ENCODE data around the gene SCGB1C2.

The SCGB1C2 gene

DNA sequence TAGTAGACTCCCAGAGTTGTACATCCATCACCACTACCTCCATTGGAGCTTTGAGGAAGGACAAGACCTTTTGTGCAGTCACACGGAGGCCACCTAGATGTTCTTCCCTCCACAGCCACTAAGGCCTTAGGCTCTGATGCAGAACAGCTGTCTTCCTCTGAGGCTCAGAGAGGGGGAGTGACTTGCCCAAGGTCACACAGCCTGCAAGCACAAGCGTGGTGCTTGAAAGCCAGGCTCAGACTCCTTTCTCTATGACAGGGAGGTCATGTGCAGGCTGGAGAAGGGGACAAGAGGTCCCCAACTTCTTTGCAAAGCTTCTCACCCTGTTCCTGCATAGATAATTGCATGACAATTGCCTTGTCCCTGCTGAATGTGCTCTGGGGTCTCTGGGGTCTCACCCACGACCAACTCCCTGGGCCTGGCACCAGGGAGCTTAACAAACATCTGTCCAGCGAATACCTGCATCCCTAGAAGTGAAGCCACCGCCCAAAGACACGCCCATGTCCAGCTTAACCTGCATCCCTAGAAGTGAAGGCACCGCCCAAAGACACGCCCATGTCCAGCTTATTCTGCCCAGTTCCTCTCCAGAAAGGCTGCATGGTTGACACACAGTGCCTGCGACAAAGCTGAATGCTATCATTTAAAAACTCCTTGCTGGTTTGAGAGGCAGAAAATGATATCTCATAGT, 12.7 kb downstream of the SCGB1C2 start:
- Histone ChIP-seq H3K27me3 (ENCODE audit: insufficient read depth, poor library complexity, severe bottlenecking) (no peaks in the 10 kb centered on the region), H3K4me3 (replicated peaks; ENCODE audit: insufficient read depth, low read length) (no peak overlapping the region), H3K27ac (replicated peaks) (no peak overlapping the region)
- TF ChIP-seq, protein P1, sequence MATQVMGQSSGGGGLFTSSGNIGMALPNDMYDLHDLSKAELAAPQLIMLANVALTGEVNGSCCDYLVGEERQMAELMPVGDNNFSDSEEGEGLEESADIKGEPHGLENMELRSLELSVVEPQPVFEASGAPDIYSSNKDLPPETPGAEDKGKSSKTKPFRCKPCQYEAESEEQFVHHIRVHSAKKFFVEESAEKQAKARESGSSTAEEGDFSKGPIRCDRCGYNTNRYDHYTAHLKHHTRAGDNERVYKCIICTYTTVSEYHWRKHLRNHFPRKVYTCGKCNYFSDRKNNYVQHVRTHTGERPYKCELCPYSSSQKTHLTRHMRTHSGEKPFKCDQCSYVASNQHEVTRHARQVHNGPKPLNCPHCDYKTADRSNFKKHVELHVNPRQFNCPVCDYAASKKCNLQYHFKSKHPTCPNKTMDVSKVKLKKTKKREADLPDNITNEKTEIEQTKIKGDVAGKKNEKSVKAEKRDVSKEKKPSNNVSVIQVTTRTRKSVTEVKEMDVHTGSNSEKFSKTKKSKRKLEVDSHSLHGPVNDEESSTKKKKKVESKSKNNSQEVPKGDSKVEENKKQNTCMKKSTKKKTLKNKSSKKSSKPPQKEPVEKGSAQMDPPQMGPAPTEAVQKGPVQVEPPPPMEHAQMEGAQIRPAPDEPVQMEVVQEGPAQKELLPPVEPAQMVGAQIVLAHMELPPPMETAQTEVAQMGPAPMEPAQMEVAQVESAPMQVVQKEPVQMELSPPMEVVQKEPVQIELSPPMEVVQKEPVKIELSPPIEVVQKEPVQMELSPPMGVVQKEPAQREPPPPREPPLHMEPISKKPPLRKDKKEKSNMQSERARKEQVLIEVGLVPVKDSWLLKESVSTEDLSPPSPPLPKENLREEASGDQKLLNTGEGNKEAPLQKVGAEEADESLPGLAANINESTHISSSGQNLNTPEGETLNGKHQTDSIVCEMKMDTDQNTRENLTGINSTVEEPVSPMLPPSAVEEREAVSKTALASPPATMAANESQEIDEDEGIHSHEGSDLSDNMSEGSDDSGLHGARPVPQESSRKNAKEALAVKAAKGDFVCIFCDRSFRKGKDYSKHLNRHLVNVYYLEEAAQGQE (IDR thresholded peaks at IDR 0.05; ENCODE audit: insufficient replicate concordance, low read depth): no peak
- no peak for TF ChIP-seq SPI1 (IDR thresholded peaks at IDR 0.05; ENCODE audit: borderline replicate concordance, low read depth)
- TF ChIP-seq, protein P2, sequence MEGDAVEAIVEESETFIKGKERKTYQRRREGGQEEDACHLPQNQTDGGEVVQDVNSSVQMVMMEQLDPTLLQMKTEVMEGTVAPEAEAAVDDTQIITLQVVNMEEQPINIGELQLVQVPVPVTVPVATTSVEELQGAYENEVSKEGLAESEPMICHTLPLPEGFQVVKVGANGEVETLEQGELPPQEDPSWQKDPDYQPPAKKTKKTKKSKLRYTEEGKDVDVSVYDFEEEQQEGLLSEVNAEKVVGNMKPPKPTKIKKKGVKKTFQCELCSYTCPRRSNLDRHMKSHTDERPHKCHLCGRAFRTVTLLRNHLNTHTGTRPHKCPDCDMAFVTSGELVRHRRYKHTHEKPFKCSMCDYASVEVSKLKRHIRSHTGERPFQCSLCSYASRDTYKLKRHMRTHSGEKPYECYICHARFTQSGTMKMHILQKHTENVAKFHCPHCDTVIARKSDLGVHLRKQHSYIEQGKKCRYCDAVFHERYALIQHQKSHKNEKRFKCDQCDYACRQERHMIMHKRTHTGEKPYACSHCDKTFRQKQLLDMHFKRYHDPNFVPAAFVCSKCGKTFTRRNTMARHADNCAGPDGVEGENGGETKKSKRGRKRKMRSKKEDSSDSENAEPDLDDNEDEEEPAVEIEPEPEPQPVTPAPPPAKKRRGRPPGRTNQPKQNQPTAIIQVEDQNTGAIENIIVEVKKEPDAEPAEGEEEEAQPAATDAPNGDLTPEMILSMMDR (IDR thresholded peaks at IDR 0.05; ENCODE audit: insufficient read depth, low read length): no peak
- no peak for TF ChIP-seq POLR2AphosphoS5 (IDR thresholded peaks at IDR 0.05; ENCODE audit: low read depth)
- no peak for TF ChIP-seq GABPA (IDR thresholded peaks at IDR 0.05; ENCODE audit: low read depth)
- no peak for DNase-seq (ENCODE audit: low read depth in 1 of 2, low spot score in 1 of 2)

DNA sequence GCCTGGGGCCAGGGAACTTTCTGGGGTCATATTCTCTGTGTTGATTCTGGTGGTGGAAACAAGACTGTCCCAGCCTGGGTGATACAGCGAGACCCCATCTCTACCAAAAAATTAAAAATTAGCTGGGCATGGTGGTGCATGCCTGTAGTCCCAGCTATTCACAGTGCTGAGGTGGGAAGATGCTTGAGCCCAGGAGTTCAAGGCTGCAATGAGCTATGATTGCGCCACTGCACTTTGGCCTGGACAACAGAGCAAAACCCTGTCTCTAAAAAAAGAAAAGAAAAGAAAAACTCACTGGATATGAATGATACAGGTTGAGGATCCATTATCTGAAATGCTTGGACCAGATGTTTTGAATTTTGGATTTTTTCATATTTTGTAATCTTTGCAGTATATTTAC, 13.6 kb downstream of the SCGB1C2 start:
- DNase-seq (ENCODE audit: low read depth in 1 of 2, low spot score in 1 of 2): no peak
- no peaks in the 10 kb centered on the region for H3K27me3 ChIP-seq (ENCODE audit: insufficient read depth, poor library complexity, severe bottlenecking)
- TF ChIP-seq SPI1 (IDR thresholded peaks at IDR 0.05; ENCODE audit: borderline replicate concordance, low read depth) (no peak), POLR2AphosphoS5 (IDR thresholded peaks at IDR 0.05; ENCODE audit: low read depth) (no peak), GABPA (IDR thresholded peaks at IDR 0.05; ENCODE audit: low read depth) (no peak)
- TF ChIP-seq, protein P2 (IDR thresholded peaks at IDR 0.05; ENCODE audit: insufficient read depth, low read length): no peak
- TF ChIP-seq, protein P1 (IDR thresholded peaks at IDR 0.05; ENCODE audit: insufficient replicate concordance, low read depth): no peak
- no peak overlapping the region for H3K4me3 ChIP-seq (replicated peaks; ENCODE audit: insufficient read depth, low read length)
- H3K27ac ChIP-seq (replicated peaks): no peak overlapping the region

GRCh38 chr17:151886-152859, 14.8 kb downstream of the SCGB1C2 start:
- Histone ChIP-seq H3K27ac (replicated peaks) (no peak overlapping the region), H3K27me3 (ENCODE audit: insufficient read depth, poor library complexity, severe bottlenecking) (no peaks in the 10 kb centered on the region), H3K4me3 (replicated peaks; ENCODE audit: insufficient read depth, low read length) (no peak overlapping the region)
- DNase-seq (ENCODE audit: low read depth in 1 of 2, low spot score in 1 of 2): no peak
- TF ChIP-seq GABPA (IDR thresholded peaks at IDR 0.05; ENCODE audit: low read depth) (no peak), SPI1 (IDR thresholded peaks at IDR 0.05; ENCODE audit: borderline replicate concordance, low read depth) (no peak), POLR2AphosphoS5 (IDR thresholded peaks at IDR 0.05; ENCODE audit: low read depth) (no peak)

DNA sequence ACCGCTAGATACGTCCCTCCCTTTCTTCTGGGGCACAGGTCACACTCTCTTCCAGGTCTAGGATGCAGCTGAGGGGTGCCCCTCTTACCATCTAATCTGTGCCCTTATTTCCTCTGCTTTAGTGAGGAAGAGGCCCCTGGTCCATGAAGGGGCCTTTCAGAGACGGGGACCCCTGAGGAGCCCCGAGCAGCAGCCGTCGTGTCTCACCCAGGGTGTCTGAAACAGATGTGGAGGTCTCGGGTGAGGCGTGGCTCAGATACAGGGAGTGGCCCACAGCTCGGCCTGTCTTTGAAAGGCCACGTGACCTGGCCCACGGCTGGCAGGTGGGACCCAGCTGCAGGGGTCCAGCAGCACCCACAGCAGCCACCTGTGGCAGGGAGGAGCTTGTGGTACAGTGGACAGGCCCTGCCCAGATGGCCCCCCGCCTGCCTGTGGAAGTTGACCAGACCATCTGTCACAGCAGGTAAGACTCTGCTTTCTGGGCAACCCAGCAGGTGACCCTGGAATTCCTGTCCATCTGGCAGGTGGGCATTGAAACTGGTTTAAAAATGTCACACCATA, 15.6 kb downstream of the SCGB1C2 start:
- TF ChIP-seq SPI1 (IDR thresholded peaks at IDR 0.05; ENCODE audit: borderline replicate concordance, low read depth) (no peak), GABPA (IDR thresholded peaks at IDR 0.05; ENCODE audit: low read depth) (no peak), POLR2AphosphoS5 (IDR thresholded peaks at IDR 0.05; ENCODE audit: low read depth) (no peak)
- TF ChIP-seq, protein P2 (IDR thresholded peaks at IDR 0.05; ENCODE audit: insufficient read depth, low read length): no peak
- TF ChIP-seq, protein P1 (IDR thresholded peaks at IDR 0.05; ENCODE audit: insufficient replicate concordance, low read depth): no peak
- H3K27me3 ChIP-seq (ENCODE audit: insufficient read depth, poor library complexity, severe bottlenecking): no peaks in the 10 kb centered on the region
- H3K4me3 ChIP-seq (replicated peaks; ENCODE audit: insufficient read depth, low read length): no peak overlapping the region
- no peak overlapping the region for H3K27ac ChIP-seq (replicated peaks)
- no peak for DNase-seq (ENCODE audit: low read depth in 1 of 2, low spot score in 1 of 2)

Data from HL-60 (cell line).